Superior temporal gyrus (tissue), 1 donor: ENCODE results near the gene ROR1.

Source experiments
- DNase-seq: peaks from one replicate; pipeline ENCODE4 v3.0.0-alpha.2; 2016; ENCODE audit errors: extremely low spot score

The ROR1 gene

GRCh38 chr1:63935553-63935952 lies 161.7 kb downstream of the ROR1 start:
- DNase-seq: no peak

GRCh38 chr1:63936276-63936675 lies 162.5 kb downstream of the ROR1 start:
- no peak for DNase-seq

- DNase-seq: no peak
Measured at GRCh38 chr1:63936801-63937200, 163.0 kb downstream of the ROR1 start.

GRCh38 chr1:63937461-63938022 lies 163.7 kb downstream of the ROR1 start:
- no peak for DNase-seq

- no peak for DNase-seq
Measured at GRCh38 chr1:63940440-63940839, 166.6 kb downstream of the ROR1 start.

- no peak for DNase-seq
Measured at GRCh38 chr1:63943393-63943792, 169.6 kb downstream of the ROR1 start.

GRCh38 chr1:63945943-63946342 lies 172.1 kb downstream of the ROR1 start:
- no peak for DNase-seq

GRCh38 chr1:63946866-63947491 lies 173.2 kb downstream of the ROR1 start:
- DNase-seq: no peak

- no peak for DNase-seq
Measured at GRCh38 chr1:63947904-63948303, 174.1 kb downstream of the ROR1 start.

GRCh38 chr1:63950023-63950422 lies 176.2 kb downstream of the ROR1 start:
- DNase-seq: no peak

GRCh38 chr1:63951059-63951946 lies 177.5 kb downstream of the ROR1 start:
- DNase-seq: no peak

GRCh38 chr1:63954187-63954586 lies 180.4 kb downstream of the ROR1 start:
- no peak for DNase-seq

GRCh38 chr1:63955370-63956145 lies 181.7 kb downstream of the ROR1 start:
- no peak for DNase-seq

GRCh38 chr1:63958556-63958955 lies 184.7 kb downstream of the ROR1 start:
- no peak for DNase-seq

- no peak for DNase-seq
Measured at GRCh38 chr1:63960326-63960725, 186.5 kb downstream of the ROR1 start.

GRCh38 chr1:63966016-63966415 lies 192.2 kb downstream of the ROR1 start:
- DNase-seq: no peak

- DNase-seq: no peak
Measured at GRCh38 chr1:63967901-63968300, 194.1 kb downstream of the ROR1 start.

- no peak for DNase-seq
Measured at GRCh38 chr1:63968663-63969440, 195.0 kb downstream of the ROR1 start.

- DNase-seq: peak; percentile 75
Measured at GRCh38 chr1:63969441-63969901, 195.7 kb downstream of the ROR1 start.

- DNase-seq: no peak
Measured at GRCh38 chr1:63971557-63971956, 197.7 kb downstream of the ROR1 start.

GRCh38 chr1:63973005-63973419 lies 199.2 kb downstream of the ROR1 start:
- no peak for DNase-seq
